Measurements from ENCODE around the gene AMOTL1. TPM values are rescaled to one million over a fixed set of nuclear protein-coding genes. Genes with fewer than 3 reads are reported as not detected.

The AMOTL1 gene
- total and polyA plus RNA-seq, 4 experiments from 2014 or later, result 0.06 to 0.09 (median 0.07) TPM; not detected in 1

- Mint-ChIP-seq H3K27me3 (peaks cover 0 to 2% of the 10 kb centered on the region in 2 donors), H3K4me1 (no peaks in the 10 kb centered on the region), H3K4me3 (no peak overlapping the region), H3K9me3 (no peaks in the 10 kb centered on the region), H3K27ac (no peak overlapping the region), H3K36me3 (no peaks in the 10 kb centered on the region)
- Histone ChIP-seq H3K4me1 (ENCODE audit: insufficient read depth, low read length) (no peaks in the 10 kb centered on the region), H3K36me3 (ENCODE audit: insufficient read depth, low read length) (no peaks in the 10 kb centered on the region), H3K4me3 (ENCODE audit: low read length in 2 of 2) (no peak overlapping the region), H3K27me3 (ENCODE audit: insufficient read depth, low read length) (no peaks in the 10 kb centered on the region), H3K27ac (ENCODE audit: low read depth, low read length) (no peak overlapping the region), H3K9me3 (ENCODE audit: control insufficient read depth in 1 of 2, low read length in 2 of 2) (no peaks in the 10 kb centered on the region)
- ChIA-PET CTCF (ENCODE audit: partially characterized antibody) (no interaction called here), POLR2A (ENCODE audit: partially characterized antibody) (no interaction called here)
- intact Hi-C loops (cut with micrococcal nuclease), result no loop called here
- no peak for DNase-seq
Measured at GRCh38 chr11:94826415-94826814, 58.3 kb downstream of the AMOTL1 start.

GRCh38 chr11:94828088-94828487, 59.9 kb downstream of the AMOTL1 start:
- DNase-seq, result no peak
- no peaks in the 10 kb centered on the region for H3K36me3 Mint-ChIP-seq
- peaks cover 0 to 4% of the 10 kb centered on the region in 2 donors for H3K27me3 Mint-ChIP-seq
- intact Hi-C loops (cut with micrococcal nuclease), result no loop called here
- Histone ChIP-seq H3K4me3 (ENCODE audit: low read length in 2 of 2) (no peak overlapping the region), H3K27ac (ENCODE audit: low read depth, low read length) (no peak overlapping the region), H3K9me3 (ENCODE audit: control insufficient read depth in 1 of 2, low read length in 2 of 2) (no peaks in the 10 kb centered on the region), H3K27me3 (ENCODE audit: insufficient read depth, low read length) (no peaks in the 10 kb centered on the region), H3K4me1 (ENCODE audit: insufficient read depth, low read length) (no peaks in the 10 kb centered on the region), H3K36me3 (ENCODE audit: insufficient read depth, low read length) (no peaks in the 10 kb centered on the region)
- no peaks in the 10 kb centered on the region for H3K4me1 Mint-ChIP-seq
- ChIA-PET CTCF (ENCODE audit: partially characterized antibody) (no interaction called here), POLR2A (ENCODE audit: partially characterized antibody) (no interaction called here)
- H3K4me3 Mint-ChIP-seq, result no peak overlapping the region
- H3K9me3 Mint-ChIP-seq, result no peaks in the 10 kb centered on the region
- H3K27ac Mint-ChIP-seq, result no peak overlapping the region

- Histone ChIP-seq H3K27ac (ENCODE audit: low read depth, low read length) (no peak overlapping the region), H3K27me3 (ENCODE audit: insufficient read depth, low read length) (no peaks in the 10 kb centered on the region), H3K9me3 (ENCODE audit: control insufficient read depth in 1 of 2, low read length in 2 of 2) (no peaks in the 10 kb centered on the region), H3K4me1 (ENCODE audit: insufficient read depth, low read length) (no peaks in the 10 kb centered on the region), H3K36me3 (ENCODE audit: insufficient read depth, low read length) (no peaks in the 10 kb centered on the region), H3K4me3 (ENCODE audit: low read length in 2 of 2) (no peak overlapping the region)
- H3K9me3 Mint-ChIP-seq, result no peaks in the 10 kb centered on the region
- no peak overlapping the region for H3K4me3 Mint-ChIP-seq
- ChIA-PET CTCF (ENCODE audit: partially characterized antibody) (no interaction called here), POLR2A (ENCODE audit: partially characterized antibody) (no interaction called here)
- H3K27me3 Mint-ChIP-seq, result peaks cover 0 to 8% of the 10 kb centered on the region in 2 donors
- no peak for DNase-seq
- intact Hi-C loops (cut with micrococcal nuclease), result no loop called here
- H3K36me3 Mint-ChIP-seq, result no peaks in the 10 kb centered on the region
- H3K27ac Mint-ChIP-seq, result no peak overlapping the region
- H3K4me1 Mint-ChIP-seq, result no peaks in the 10 kb centered on the region
Measured at GRCh38 chr11:94830722-94831510, 62.8 kb downstream of the AMOTL1 start.

GRCh38 chr11:94831529-94831928, 63.4 kb downstream of the AMOTL1 start:
- H3K36me3 Mint-ChIP-seq, result no peaks in the 10 kb centered on the region
- H3K9me3 Mint-ChIP-seq, result no peaks in the 10 kb centered on the region
- H3K9me3 ChIP-seq (ENCODE audit: control insufficient read depth in 1 of 2, low read length in 2 of 2), result no peaks in the 10 kb centered on the region
- H3K36me3 ChIP-seq (ENCODE audit: insufficient read depth, low read length), result no peaks in the 10 kb centered on the region
- ChIA-PET CTCF (ENCODE audit: partially characterized antibody) (no interaction called here), POLR2A (ENCODE audit: partially characterized antibody) (no interaction called here)
- peaks cover 0 to 8% of the 10 kb centered on the region in 2 donors for H3K27me3 Mint-ChIP-seq
- DNase-seq, result no peak
- H3K4me3 Mint-ChIP-seq, result no peak overlapping the region
- intact Hi-C loops (cut with micrococcal nuclease), result no loop called here
- H3K4me1 ChIP-seq (ENCODE audit: insufficient read depth, low read length), result no peaks in the 10 kb centered on the region
- no peak overlapping the region for H3K27ac Mint-ChIP-seq
- no peak overlapping the region for H3K27ac ChIP-seq (ENCODE audit: low read depth, low read length)
- no peak overlapping the region for H3K4me3 ChIP-seq (ENCODE audit: low read length in 2 of 2)
- H3K4me1 Mint-ChIP-seq, result no peaks in the 10 kb centered on the region
- no peaks in the 10 kb centered on the region for H3K27me3 ChIP-seq (ENCODE audit: insufficient read depth, low read length)

GRCh38 chr11:94832604-94833235, 64.6 kb downstream of the AMOTL1 start:
- DNase-seq, result no peak
- CTCF ChIA-PET (ENCODE audit: partially characterized antibody), result no interaction called here
- no peaks in the 10 kb centered on the region for H3K9me3 ChIP-seq (ENCODE audit: control insufficient read depth in 1 of 2, low read length in 2 of 2)
- Mint-ChIP-seq H3K4me1 (no peaks in the 10 kb centered on the region), H3K9me3 (no peaks in the 10 kb centered on the region), H3K27me3 (peaks cover 0 to 8% of the 10 kb centered on the region in 2 donors), H3K27ac (no peak overlapping the region), H3K4me3 (no peak overlapping the region), H3K36me3 (no peaks in the 10 kb centered on the region)
- intact Hi-C loops (cut with micrococcal nuclease), result no loop called here
- H3K27ac ChIP-seq (ENCODE audit: low read depth, low read length), result no peak overlapping the region
- H3K4me3 ChIP-seq (ENCODE audit: low read length in 2 of 2), result no peak overlapping the region
- H3K36me3 ChIP-seq (ENCODE audit: insufficient read depth, low read length), result no peaks in the 10 kb centered on the region
- POLR2A ChIA-PET (ENCODE audit: partially characterized antibody), result no interaction called here
- H3K27me3 ChIP-seq (ENCODE audit: insufficient read depth, low read length), result no peaks in the 10 kb centered on the region
- no peaks in the 10 kb centered on the region for H3K4me1 ChIP-seq (ENCODE audit: insufficient read depth, low read length)

- H3K27me3 Mint-ChIP-seq, result peaks cover 0 to 8% of the 10 kb centered on the region in 2 donors
- no peaks in the 10 kb centered on the region for H3K36me3 Mint-ChIP-seq
- DNase-seq, result no peak
- Histone ChIP-seq H3K27ac (ENCODE audit: low read depth, low read length) (no peak overlapping the region), H3K27me3 (ENCODE audit: insufficient read depth, low read length) (no peaks in the 10 kb centered on the region), H3K9me3 (ENCODE audit: control insufficient read depth in 1 of 2, low read length in 2 of 2) (no peaks in the 10 kb centered on the region), H3K4me1 (ENCODE audit: insufficient read depth, low read length) (no peaks in the 10 kb centered on the region), H3K4me3 (ENCODE audit: low read length in 2 of 2) (no peak overlapping the region), H3K36me3 (ENCODE audit: insufficient read depth, low read length) (no peaks in the 10 kb centered on the region)
- ChIA-PET CTCF (ENCODE audit: partially characterized antibody) (interaction anchor here (1.5 kb wide), 1 partner anchor 10 kb away, joined by 3 read pairs; no protein-coding TSS in a partner anchor), POLR2A (ENCODE audit: partially characterized antibody) (no interaction called here)
- intact Hi-C loops (cut with micrococcal nuclease), result no loop called here
- no peak overlapping the region for H3K27ac Mint-ChIP-seq
- no peaks in the 10 kb centered on the region for H3K9me3 Mint-ChIP-seq
- H3K4me1 Mint-ChIP-seq, result no peaks in the 10 kb centered on the region
- no peak overlapping the region for H3K4me3 Mint-ChIP-seq
Measured at GRCh38 chr11:94834911-94835593, 66.9 kb downstream of the AMOTL1 start.

GRCh38 chr11:94835594-94835927, 67.4 kb downstream of the AMOTL1 start:
- no peak overlapping the region for H3K27ac Mint-ChIP-seq
- no peak overlapping the region for H3K4me3 Mint-ChIP-seq
- H3K36me3 Mint-ChIP-seq, result no peaks in the 10 kb centered on the region
- intact Hi-C loops (cut with micrococcal nuclease), result no loop called here
- H3K27me3 ChIP-seq (ENCODE audit: insufficient read depth, low read length), result no peaks in the 10 kb centered on the region
- H3K4me1 Mint-ChIP-seq, result no peaks in the 10 kb centered on the region
- H3K36me3 ChIP-seq (ENCODE audit: insufficient read depth, low read length), result no peaks in the 10 kb centered on the region
- peaks cover 0 to 8% of the 10 kb centered on the region in 2 donors for H3K27me3 Mint-ChIP-seq
- no peak overlapping the region for H3K4me3 ChIP-seq (ENCODE audit: low read length in 2 of 2)
- no peaks in the 10 kb centered on the region for H3K4me1 ChIP-seq (ENCODE audit: insufficient read depth, low read length)
- H3K27ac ChIP-seq (ENCODE audit: low read depth, low read length), result no peak overlapping the region
- H3K9me3 ChIP-seq (ENCODE audit: control insufficient read depth in 1 of 2, low read length in 2 of 2), result no peaks in the 10 kb centered on the region
- CTCF ChIA-PET (ENCODE audit: partially characterized antibody), result interaction anchor here (1.5 kb wide), 1 partner anchor 10 kb away, joined by 3 read pairs; no protein-coding TSS in a partner anchor
- POLR2A ChIA-PET (ENCODE audit: partially characterized antibody), result no interaction called here
- no peaks in the 10 kb centered on the region for H3K9me3 Mint-ChIP-seq
- no peak for DNase-seq

All from CD4-positive, alpha-beta memory T cell (primary cell).